ENCODE data around the gene FBXW7.

Gene FBXW7

GRCh38 chr4:152522245-152522644, 13.6 kb downstream of the FBXW7 start:
- ATAC-seq (ENCODE audit: low read depth) (no peak), DNase-seq (ENCODE audit: low spot score) (no peak)
- Histone ChIP-seq H3K4me1 (ENCODE audit: insufficient read depth, poor library complexity, severe bottlenecking) (peaks cover 13% of the 10 kb centered on the region), H3K9me3 (ENCODE audit: severe bottlenecking) (no peaks in the 10 kb centered on the region), H3K27me3 (ENCODE audit: insufficient read depth, poor library complexity, severe bottlenecking) (no peaks in the 10 kb centered on the region), H3K4me3 (ENCODE audit: severe bottlenecking) (no peak overlapping the region), H3K36me3 (ENCODE audit: low read depth) (peaks cover 13% of the 10 kb centered on the region; the same call in 1 of the 2 replicates), H3K27ac (ENCODE audit: poor library complexity, severe bottlenecking) (no peak overlapping the region)
- TF ChIP-seq CTCF (IDR thresholded peaks at IDR 0.05; ENCODE audit: poor library complexity, severe bottlenecking): no peak

- Histone ChIP-seq H3K9me3 (ENCODE audit: severe bottlenecking) (no peaks in the 10 kb centered on the region), H3K27ac (ENCODE audit: poor library complexity, severe bottlenecking) (peak overlapping the region; percentile 57), H3K27me3 (ENCODE audit: insufficient read depth, poor library complexity, severe bottlenecking) (no peaks in the 10 kb centered on the region), H3K36me3 (ENCODE audit: low read depth) (no peaks in the 10 kb centered on the region), H3K4me1 (ENCODE audit: insufficient read depth, poor library complexity, severe bottlenecking) (peaks cover 26% of the 10 kb centered on the region), H3K4me3 (ENCODE audit: severe bottlenecking) (no peak overlapping the region)
- DNase-seq (ENCODE audit: low spot score) (no peak), ATAC-seq (ENCODE audit: low read depth) (peak; percentile 35; the same call in 1 of the 3 replicates)
- TF ChIP-seq CTCF (IDR thresholded peaks at IDR 0.05; ENCODE audit: poor library complexity, severe bottlenecking): no peak
These were observed 19.7 kb downstream of the FBXW7 start for GRCh38 chr4:152516156-152516555.

GRCh38 chr4:152515678-152516077, 20.2 kb downstream of the FBXW7 start:
- peak; percentile 81 for ATAC-seq (ENCODE audit: low read depth)
- H3K27ac ChIP-seq (ENCODE audit: poor library complexity, severe bottlenecking): peak overlapping the region; percentile 57

GRCh38 chr4:152514356-152514755, 21.5 kb downstream of the FBXW7 start:
- ATAC-seq (ENCODE audit: low read depth) (no peak), DNase-seq (ENCODE audit: low spot score) (no peak)
- no peak overlapping the region for H3K4me3 ChIP-seq (ENCODE audit: severe bottlenecking)
- no peaks in the 10 kb centered on the region for H3K9me3 ChIP-seq (ENCODE audit: severe bottlenecking)
- H3K27me3 ChIP-seq (ENCODE audit: insufficient read depth, poor library complexity, severe bottlenecking): no peaks in the 10 kb centered on the region
- peaks cover 26% of the 10 kb centered on the region for H3K4me1 ChIP-seq (ENCODE audit: insufficient read depth, poor library complexity, severe bottlenecking)
- H3K36me3 ChIP-seq (ENCODE audit: low read depth): no peaks in the 10 kb centered on the region
- H3K27ac ChIP-seq (ENCODE audit: poor library complexity, severe bottlenecking): peak overlapping the region; percentile 57
- TF ChIP-seq CTCF (IDR thresholded peaks at IDR 0.05; ENCODE audit: poor library complexity, severe bottlenecking): no peak

More at GRCh38 chr4:152515678-152516077, 20.2 kb downstream of the FBXW7 start:
- no peaks in the 10 kb centered on the region for H3K36me3 ChIP-seq (ENCODE audit: low read depth)
- no peaks in the 10 kb centered on the region for H3K9me3 ChIP-seq (ENCODE audit: severe bottlenecking)
- DNase-seq (ENCODE audit: low spot score): no peak
- peaks cover 26% of the 10 kb centered on the region for H3K4me1 ChIP-seq (ENCODE audit: insufficient read depth, poor library complexity, severe bottlenecking)
- H3K27me3 ChIP-seq (ENCODE audit: insufficient read depth, poor library complexity, severe bottlenecking): no peaks in the 10 kb centered on the region
- no peak overlapping the region for H3K4me3 ChIP-seq (ENCODE audit: severe bottlenecking)
- no peak for TF ChIP-seq CTCF (IDR thresholded peaks at IDR 0.05; ENCODE audit: poor library complexity, severe bottlenecking)

- no peaks in the 10 kb centered on the region for H3K36me3 ChIP-seq (ENCODE audit: low read depth)
- H3K4me1 ChIP-seq (ENCODE audit: insufficient read depth, poor library complexity, severe bottlenecking): peaks cover 30% of the 10 kb centered on the region
- DNase-seq (ENCODE audit: low spot score) (no peak), ATAC-seq (ENCODE audit: low read depth) (no peak)
- TF ChIP-seq CTCF (IDR thresholded peaks at IDR 0.05; ENCODE audit: poor library complexity, severe bottlenecking): no peak
- no peak overlapping the region for H3K4me3 ChIP-seq (ENCODE audit: severe bottlenecking)
- no peak overlapping the region for H3K27ac ChIP-seq (ENCODE audit: poor library complexity, severe bottlenecking)
- H3K9me3 ChIP-seq (ENCODE audit: severe bottlenecking): no peaks in the 10 kb centered on the region
- H3K27me3 ChIP-seq (ENCODE audit: insufficient read depth, poor library complexity, severe bottlenecking): no peaks in the 10 kb centered on the region
These were observed 22.8 kb downstream of the FBXW7 start for GRCh38 chr4:152513078-152513477.

Measured in RWPE2 (cell line).